Neural cell (in vitro differentiated cells): Measurements from ENCODE around the gene FAM186B. TPM values are rescaled to one million over a fixed set of nuclear protein-coding genes. Genes with fewer than 3 reads are reported as not detected.

Experiments
- H2AFZ ChIP-seq: fragments of 200-600, 300-800 bp; sonication (generic), shearing (Covaris generic); 2 replicates; pipeline ENCODE4 v1.6.0; 2014; ENCODE audit warnings: low read depth, mild to moderate bottlenecking, antibody characterized with exemption, low read length, moderate library complexity
- H3F3A ChIP-seq: fragments of 200-600 bp; shearing (Covaris generic); 2 replicates; pipeline ENCODE4 v1.6.1; 2016; ENCODE audit warnings: mild to moderate bottlenecking, moderate library complexity, mixed read lengths, antibody characterized with exemption, low read length; ENCODE audit not compliant: insufficient read depth, poor library complexity, severe bottlenecking
- H3K27ac ChIP-seq: fragments of 200-600, 300-800 bp; sonication (generic), shearing (Covaris generic); 2 replicates; pipeline ENCODE4 v1.5.1; 2014; ENCODE audit warnings: mild to moderate bottlenecking, low read length, moderate library complexity
- H3K27me3 ChIP-seq: fragments of 300-800, 200-600 bp; sonication (generic), shearing (Covaris generic); 2 replicates; pipeline ENCODE4 v1.6.0; 2014; ENCODE audit warnings: mild to moderate bottlenecking, low read depth, low read length, moderate library complexity; ENCODE audit not compliant: insufficient read depth
- H3K36me3 ChIP-seq: fragments of 300-800, 200-600 bp; sonication (generic), shearing (Covaris generic); 2 replicates; pipeline ENCODE4 v1.5.1; 2014; ENCODE audit warnings: mild to moderate bottlenecking, antibody characterized with exemption, low read length, moderate library complexity; ENCODE audit not compliant: insufficient read depth
- H3K4me2 ChIP-seq: fragments of 300-800, 200-600 bp; sonication (generic), shearing (Covaris generic); 2 replicates; pipeline ENCODE4 v1.6.0; 2014; ENCODE audit warnings: mild to moderate bottlenecking, low read length
- H3K4me3 ChIP-seq: fragments of 300-800, 200-600 bp; sonication (generic), shearing (Covaris generic); 2 replicates; pipeline ENCODE4 v1.5.1; 2014; ENCODE audit warnings: mild to moderate bottlenecking, low read length, moderate library complexity
- H3K79me2 ChIP-seq: fragments of 200-600 bp; shearing (Covaris generic); replicated peaks from 2 replicates; pipeline ENCODE4 v1.6.0; 2014; ENCODE audit warnings: mild to moderate bottlenecking, low read length, moderate library complexity; ENCODE audit not compliant: insufficient read depth
- H3K9ac ChIP-seq: fragments of 300-800, 200-600 bp; sonication (generic), shearing (Covaris generic); 2 replicates; pipeline ENCODE4 v1.6.1; 2016; ENCODE audit warnings: mild to moderate bottlenecking, low read length, mixed read lengths
- H3K9me2 ChIP-seq: fragments of 200-600 bp; shearing (Covaris generic); 2 replicates; pipeline ENCODE4 v1.6.1; 2016; ENCODE audit warnings: mild to moderate bottlenecking, low read length, mixed read lengths; ENCODE audit not compliant: insufficient read depth
- H3K9me3 ChIP-seq: fragments of 200-600, 300-800 bp; sonication (generic), shearing (Covaris generic); 2 replicates; pipeline ENCODE4 v1.6.1; 2016; ENCODE audit warnings: mild to moderate bottlenecking, mixed run types, low read length, moderate library complexity, mixed read lengths
- H4K20me1 ChIP-seq: fragments of 200-600 bp; shearing (Covaris generic); 2 replicates; pipeline ENCODE4 v1.6.1; 2016; ENCODE audit warnings: mild to moderate bottlenecking, mixed run types; ENCODE audit not compliant: insufficient read depth
- EP300 ChIP-seq: fragments of 450-650 bp; conservative IDR thresholded peaks from 2 replicates; pipeline ENCODE4 v1.6.1; 2014; ENCODE audit warnings: antibody characterized with exemption, mild to moderate bottlenecking, moderate library complexity; ENCODE audit not compliant: poor library complexity, severe bottlenecking
- EZH2 ChIP-seq: fragments of 200-600, 300-800 bp; shearing (Covaris generic), sonication (generic); IDR thresholded peaks from 2 replicates; pipeline ENCODE4 v1.6.1; 2014; ENCODE audit warnings: antibody characterized with exemption, low read length, borderline replicate concordance, mild to moderate bottlenecking; ENCODE audit not compliant: insufficient read depth, poor library complexity, severe bottlenecking
- MXI1 ChIP-seq: fragments of 450-650 bp; conservative IDR thresholded peaks from 2 replicates; pipeline ENCODE4 v1.6.1; 2014; ENCODE audit warnings: antibody characterized with exemption, mild to moderate bottlenecking; ENCODE audit not compliant: poor library complexity, severe bottlenecking
- POLR2AphosphoS5 ChIP-seq: IDR thresholded peaks from 2 replicates; pipeline ENCODE4 v1.6.1; 2012
- RAD21 ChIP-seq: fragments of 450-650 bp; conservative IDR thresholded peaks from 2 replicates; pipeline ENCODE4 v1.6.1; 2014; ENCODE audit warnings: antibody characterized with exemption, mild to moderate bottlenecking, moderate library complexity
- REST ChIP-seq: IDR thresholded peaks from 2 replicates; pipeline ENCODE4 v1.6.1; 2012; ENCODE audit warnings: borderline replicate concordance
- SMC3 ChIP-seq: fragments of 450-650 bp; conservative IDR thresholded peaks from 2 replicates; pipeline ENCODE4 v1.6.1; 2014; ENCODE audit warnings: antibody characterized with exemption, mild to moderate bottlenecking, moderate library complexity; ENCODE audit not compliant: poor library complexity
- TAF1 ChIP-seq: IDR thresholded peaks from 2 replicates; pipeline ENCODE4 v1.6.1; 2012; ENCODE audit warnings: low read depth
- polyA plus RNA-seq: library from polyadenylated mRNA; depleted of rRNA; stranded (reverse); fragments of >200 nt; gene quantifications from 2 replicates; pipeline ENCODE4 v1.2.3, GENCODE V29; 2014
- TF ChIP-seq, protein P1 (sequence below): fragments of 450-650 bp; IDR thresholded peaks from 2 replicates; pipeline ENCODE4 v1.5.1; 2014; ENCODE audit warnings: antibody characterized with exemption, mild to moderate bottlenecking, moderate library complexity; ENCODE audit not compliant: poor library complexity, severe bottlenecking

Gene FAM186B
- polyA plus RNA-seq, 1 donor from 2014 or later = not detected

DNA sequence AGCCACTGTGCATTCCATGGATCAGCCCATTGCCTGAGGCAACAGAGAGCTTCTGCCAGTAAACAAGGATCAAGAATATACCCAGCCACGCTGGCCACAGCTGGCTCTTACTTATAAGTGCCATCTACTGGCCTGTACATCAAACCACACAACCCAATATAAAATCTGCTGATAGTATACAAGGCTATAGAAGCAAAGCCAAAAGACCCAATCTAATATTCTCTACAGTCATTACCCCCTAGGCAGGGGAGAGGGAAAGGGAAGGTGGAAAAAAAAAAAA is 4.4 kb upstream of the FAM186B start:
- no peak overlapping the region for H3K4me2 ChIP-seq
- H4K20me1 ChIP-seq = no peaks in the 10 kb centered on the region
- H2AFZ ChIP-seq = no peak overlapping the region
- H3K36me3 ChIP-seq = no peaks in the 10 kb centered on the region
- no peaks in the 10 kb centered on the region for H3K27me3 ChIP-seq
- H3K4me3 ChIP-seq = no peak overlapping the region
- no peaks in the 10 kb centered on the region for H3K9me3 ChIP-seq
- H3K9me2 ChIP-seq = no peaks in the 10 kb centered on the region
- H3F3A ChIP-seq = no peaks in the 10 kb centered on the region
- H3K9ac ChIP-seq = no peak overlapping the region
- TF ChIP-seq REST = no peak
- TF ChIP-seq MXI1 = no peak
- no peak for TF ChIP-seq EZH2
- TF ChIP-seq EP300 = no peak
- TF ChIP-seq POLR2AphosphoS5 = no peak
- no peak for TF ChIP-seq TAF1
- TF ChIP-seq SMC3 = no peak
- TF ChIP-seq, protein P1, sequence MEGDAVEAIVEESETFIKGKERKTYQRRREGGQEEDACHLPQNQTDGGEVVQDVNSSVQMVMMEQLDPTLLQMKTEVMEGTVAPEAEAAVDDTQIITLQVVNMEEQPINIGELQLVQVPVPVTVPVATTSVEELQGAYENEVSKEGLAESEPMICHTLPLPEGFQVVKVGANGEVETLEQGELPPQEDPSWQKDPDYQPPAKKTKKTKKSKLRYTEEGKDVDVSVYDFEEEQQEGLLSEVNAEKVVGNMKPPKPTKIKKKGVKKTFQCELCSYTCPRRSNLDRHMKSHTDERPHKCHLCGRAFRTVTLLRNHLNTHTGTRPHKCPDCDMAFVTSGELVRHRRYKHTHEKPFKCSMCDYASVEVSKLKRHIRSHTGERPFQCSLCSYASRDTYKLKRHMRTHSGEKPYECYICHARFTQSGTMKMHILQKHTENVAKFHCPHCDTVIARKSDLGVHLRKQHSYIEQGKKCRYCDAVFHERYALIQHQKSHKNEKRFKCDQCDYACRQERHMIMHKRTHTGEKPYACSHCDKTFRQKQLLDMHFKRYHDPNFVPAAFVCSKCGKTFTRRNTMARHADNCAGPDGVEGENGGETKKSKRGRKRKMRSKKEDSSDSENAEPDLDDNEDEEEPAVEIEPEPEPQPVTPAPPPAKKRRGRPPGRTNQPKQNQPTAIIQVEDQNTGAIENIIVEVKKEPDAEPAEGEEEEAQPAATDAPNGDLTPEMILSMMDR = no peak
- TF ChIP-seq RAD21 = no peak
- no peaks in the 10 kb centered on the region for H3K79me2 ChIP-seq
- no peak overlapping the region for H3K27ac ChIP-seq

GRCh38 chr12:49609059-49609874 is 3.8 kb upstream of the FAM186B start:
- H2AFZ ChIP-seq = no peak overlapping the region
- H3K36me3 ChIP-seq = no peaks in the 10 kb centered on the region
- no peaks in the 10 kb centered on the region for H3K9me3 ChIP-seq
- no peak overlapping the region for H3K4me2 ChIP-seq
- H4K20me1 ChIP-seq = no peaks in the 10 kb centered on the region
- H3K9ac ChIP-seq = no peak overlapping the region
- H3F3A ChIP-seq = no peaks in the 10 kb centered on the region
- TF ChIP-seq POLR2AphosphoS5 (no peak), MXI1 (no peak), RAD21 (no peak), EP300 (no peak), TAF1 (no peak), REST (no peak), EZH2 (no peak), SMC3 (no peak)
- TF ChIP-seq, protein P1 = no peak
- H3K27ac ChIP-seq = no peak overlapping the region
- no peaks in the 10 kb centered on the region for H3K79me2 ChIP-seq
- H3K9me2 ChIP-seq = no peaks in the 10 kb centered on the region
- no peak overlapping the region for H3K4me3 ChIP-seq
- no peaks in the 10 kb centered on the region for H3K27me3 ChIP-seq
